ENCODE data around the gene KIF11. TPM values are rescaled to one million over a fixed set of nuclear protein-coding genes. Genes with fewer than 3 reads are reported as not detected.
"Not testable (repeated sequence)": the region's sequence is repeated elsewhere in the genome, so short reads cannot be mapped to it uniquely, and the experiment has no call there.

Gene KIF11
- total and polyA plus RNA-seq, 4 donors, result 1.0 to 7.5 (median 1.2) TPM

- no peak for TF ChIP-seq CTCF (IDR thresholded peaks at IDR 0.05; ENCODE audit: control extremely low read depth, extremely low read depth)
- H3K9ac ChIP-seq (ENCODE audit: insufficient read depth in 1 of 2, low read length in 2 of 2), result no peak overlapping the region
- ATAC-seq (ENCODE audit: insufficient read depth, low FRiP score), result no peak
- H3K9me3 ChIP-seq (ENCODE audit: control insufficient read depth in 4 of 4, insufficient read depth in 3 of 4, low read length in 3 of 4), result peaks cover 0 to 3% (median 3%) of the 10 kb centered on the region in 4 donors
- H3K27ac ChIP-seq (ENCODE audit: low read depth in 1 of 2, low read length in 1 of 2), result no peak overlapping the region
- 97 to 99% methylated on average over 4 of the region's 4 CpGs for WGBS, 2 donors
- H3K4me3 ChIP-seq, result no peak overlapping the region
- H3K27me3 ChIP-seq (ENCODE audit: control insufficient read depth in 3 of 3, insufficient read depth in 3 of 3, low read length in 2 of 3), result no peaks in the 10 kb centered on the region
- peaks cover 2 to 17% (median 10%) of the 10 kb centered on the region in 4 donors for H3K36me3 ChIP-seq (ENCODE audit: control insufficient read depth in 4 of 4, insufficient read depth in 4 of 4, low read length in 4 of 4)
- DNase-seq, result no peak
- no peaks in the 10 kb centered on the region for H3K4me1 ChIP-seq (ENCODE audit: control insufficient read depth in 5 of 5, insufficient read depth in 5 of 5, low read length in 5 of 5)
These were observed 33.9 kb upstream of the KIF11 start for GRCh38 chr10:92559046-92559445.

- peaks cover 0 to 2% (median 0%) of the 10 kb centered on the region in 4 donors for H3K9me3 ChIP-seq (ENCODE audit: control insufficient read depth in 4 of 4, insufficient read depth in 3 of 4, low read length in 3 of 4)
- no peak for ATAC-seq (ENCODE audit: insufficient read depth, low FRiP score)
- H3K27ac ChIP-seq (ENCODE audit: low read depth in 1 of 2, low read length in 1 of 2), result no peak overlapping the region
- TF ChIP-seq CTCF (IDR thresholded peaks at IDR 0.05; ENCODE audit: control extremely low read depth, extremely low read depth), result no peak
- H3K27me3 ChIP-seq (ENCODE audit: control insufficient read depth in 3 of 3, insufficient read depth in 3 of 3, low read length in 2 of 3), result no peaks in the 10 kb centered on the region
- H3K4me1 ChIP-seq (ENCODE audit: control insufficient read depth in 5 of 5, insufficient read depth in 5 of 5, low read length in 5 of 5), result no peaks in the 10 kb centered on the region
- no peak overlapping the region for H3K9ac ChIP-seq (ENCODE audit: insufficient read depth in 1 of 2, low read length in 2 of 2)
- peaks cover 0 to 9% (median 5%) of the 10 kb centered on the region in 4 donors for H3K36me3 ChIP-seq (ENCODE audit: control insufficient read depth in 4 of 4, insufficient read depth in 4 of 4, low read length in 4 of 4)
- no peak overlapping the region for H3K4me3 ChIP-seq
- DNase-seq, result no peak
These were observed 30.5 kb upstream of the KIF11 start for GRCh38 chr10:92562424-92562823.

GRCh38 chr10:92567952-92568600 lies 24.9 kb upstream of the KIF11 start:
- no peak for TF ChIP-seq CTCF (IDR thresholded peaks at IDR 0.05; ENCODE audit: control extremely low read depth, extremely low read depth)

GRCh38 chr10:92569071-92569470 lies 23.9 kb upstream of the KIF11 start:
- ATAC-seq (ENCODE audit: insufficient read depth, low FRiP score), result no peak
- Histone ChIP-seq H3K9ac (ENCODE audit: insufficient read depth in 1 of 2, low read length in 2 of 2) (no peak overlapping the region), H3K27ac (ENCODE audit: low read depth in 1 of 2, low read length in 1 of 2) (no peak overlapping the region), H3K27me3 (ENCODE audit: control insufficient read depth in 3 of 3, insufficient read depth in 3 of 3, low read length in 2 of 3) (no peaks in the 10 kb centered on the region), H3K9me3 (ENCODE audit: control insufficient read depth in 4 of 4, insufficient read depth in 3 of 4, low read length in 3 of 4) (no peaks in the 10 kb centered on the region), H3K36me3 (ENCODE audit: control insufficient read depth in 4 of 4, insufficient read depth in 4 of 4, low read length in 4 of 4) (peaks cover 0 to 4% (median 1%) of the 10 kb centered on the region in 4 donors), H3K4me1 (ENCODE audit: control insufficient read depth in 5 of 5, insufficient read depth in 5 of 5, low read length in 5 of 5) (peaks cover 3 to 10% (median 8%) of the 10 kb centered on the region in 5 donors), H3K4me3 (no peak overlapping the region)
- 80 to 83% methylated on average over 2 of the region's 2 CpGs for WGBS, 2 donors
- DNase-seq, result no peak
- TF ChIP-seq CTCF (IDR thresholded peaks at IDR 0.05; ENCODE audit: control extremely low read depth, extremely low read depth), result no peak

More at GRCh38 chr10:92567952-92568600, 24.9 kb upstream of the KIF11 start:
- no peak overlapping the region for H3K27ac ChIP-seq (ENCODE audit: low read depth in 1 of 2, low read length in 1 of 2)
- DNase-seq, result no peak
- H3K9me3 ChIP-seq (ENCODE audit: control insufficient read depth in 4 of 4, insufficient read depth in 3 of 4, low read length in 3 of 4), result no peaks in the 10 kb centered on the region
- H3K9ac ChIP-seq (ENCODE audit: insufficient read depth in 1 of 2, low read length in 2 of 2), result no peak overlapping the region
- peaks cover 0 to 4% (median 0%) of the 10 kb centered on the region in 4 donors for H3K36me3 ChIP-seq (ENCODE audit: control insufficient read depth in 4 of 4, insufficient read depth in 4 of 4, low read length in 4 of 4)
- H3K4me3 ChIP-seq, result no peak overlapping the region
- H3K27me3 ChIP-seq (ENCODE audit: control insufficient read depth in 3 of 3, insufficient read depth in 3 of 3, low read length in 2 of 3), result no peaks in the 10 kb centered on the region
- no peak for ATAC-seq (ENCODE audit: insufficient read depth, low FRiP score)
- H3K4me1 ChIP-seq (ENCODE audit: control insufficient read depth in 5 of 5, insufficient read depth in 5 of 5, low read length in 5 of 5), result peaks cover 3 to 10% (median 8%) of the 10 kb centered on the region in 5 donors
- WGBS, 2 donors, result 81 to 92% methylated on average over 4 of the region's 4 CpGs

GRCh38 chr10:92569663-92570062 lies 23.3 kb upstream of the KIF11 start:
- not testable (repeated sequence) for ATAC-seq (ENCODE audit: insufficient read depth, low FRiP score); H3K36me3 ChIP-seq (ENCODE audit: control insufficient read depth in 4 of 4, insufficient read depth in 4 of 4, low read length in 4 of 4); H3K4me3 ChIP-seq; H3K27ac ChIP-seq (ENCODE audit: low read depth in 1 of 2, low read length in 1 of 2); DNase-seq; H3K9me3 ChIP-seq (ENCODE audit: control insufficient read depth in 4 of 4, insufficient read depth in 3 of 4, low read length in 3 of 4); H3K9ac ChIP-seq (ENCODE audit: insufficient read depth in 1 of 2, low read length in 2 of 2); H3K4me1 ChIP-seq (ENCODE audit: control insufficient read depth in 5 of 5, insufficient read depth in 5 of 5, low read length in 5 of 5); H3K27me3 ChIP-seq (ENCODE audit: control insufficient read depth in 3 of 3, insufficient read depth in 3 of 3, low read length in 2 of 3)
- 95 to 98% methylated on average over 5 of the region's 5 CpGs for WGBS, 2 donors
